Right lobe of liver (tissue), 6 donors: ENCODE data around the gene C6orf132. TPM values are rescaled to one million over a fixed set of nuclear protein-coding genes. Genes with fewer than 3 reads are reported as not detected.

Experiments used
- ATAC-seq, 4 donors: fragments of 200-7000 bp; cut with Tn5 transposase; one replicate each; pipeline ENCODE4 v1.9.1; 2020; ENCODE audit warnings: mild to moderate bottlenecking in 4 of 4, moderate library complexity in 4 of 4
- DNase-seq, 3 donors: peaks; one replicate each; pipeline ENCODE4 v3.0.0-alpha.2; 2020
- H3K27ac ChIP-seq, 3 donors: fragments of 200-600 bp; one replicate each; pipeline ENCODE4 v1.8.0; 2022
- H3K27me3 ChIP-seq, 2 donors: fragments of 200-600 bp; one replicate each; pipeline ENCODE4 v1.8.0; 2022
- H3K36me3 ChIP-seq, 4 donors: fragments of 200-600 bp; sonication (generic) in 1 of 4; one replicate each; pipeline versions ENCODE4 v1.5.1 to v1.8.0; 2017 to 2022; ENCODE audit warnings: control low read depth in 1 of 4
- H3K4me1 ChIP-seq, 4 donors: fragments of 200-600 bp; sonication (generic) in 1 of 4; one replicate each; pipeline versions ENCODE4 v1.5.1 to v1.8.0; 2017 to 2022; ENCODE audit warnings: control low read depth in 1 of 4
- H3K4me3 ChIP-seq, 3 donors: fragments of 200-600 bp; one replicate each; pipeline ENCODE4 v1.8.0; 2022
- H3K9me3 ChIP-seq, 4 donors: fragments of 200-600 bp; sonication (generic) in 1 of 4; one replicate each; pipeline versions ENCODE4 v1.5.1 to v1.8.0; 2017 to 2022; ENCODE audit warnings: control low read depth in 1 of 4
- POLR2A ChIP-seq: fragments of 450-650 bp; IDR thresholded peaks from one replicate; pipeline ENCODE4 v1.6.1; 2017; ENCODE audit warnings: antibody characterized with exemption, mild to moderate bottlenecking
- WGBS: methylation state at CpG from one replicate; pipeline ENCODE4 v1.1.6; 2018; ENCODE audit warnings: low coverage, low lambda C conversion rate; ENCODE audit not compliant: insufficient coverage; ENCODE audit errors: missing lambda C conversion rate; 5-methylcytosine and 5-hydroxymethylcytosine counted together
- intact Hi-C, 2 donors: fragments of 100-400 bp; cut with DNase I; formaldehyde crosslinking; loops; one replicate each; pipeline versions ENCODE4 v1.11.2 to v1.14.1; 2022
- total RNA-seq, 6 experiments: library from RNA; depleted of rRNA in 2 of 6; stranded (reverse); fragments of >200 nt in 2 of 6; fragmentation: NEBNext Ultra II Directional in 3 of 6; extraction: Animal tissue kit (Norgen Biotek cat#: 25700) in 3 of 6; gene quantifications; one replicate each; pipeline versions ENCODE4 v1.1.0 to v1.2.4, GENCODE V29; 2016 to 2023
- TF ChIP-seq, protein P1 (sequence below), 4 donors: fragments of 200-600 bp in 3 of 4; fragments of 450-650 bp in 1 of 4; IDR thresholded peaks; one replicate each; pipeline versions ENCODE4 v1.5.1 to v1.8.0; 2016 to 2022; ENCODE audit warnings: antibody characterized with exemption in 4 of 4, mild to moderate bottlenecking in 2 of 4
- donor health status: DM: no; HTN: yes; CAD: no.
- donor health status: DM: no; HTN: no; CAD: no.
- donor health status: DM: no; HTN: no; CAD: no.
- donor health status: DM: no; HTN: yes; CAD: no.
- donor health status: DM: no; HTN: yes; CAD: no.

The C6orf132 gene
- total RNA-seq, 6 experiments from 2014 or later: 0.07 to 0.74 (median 0.34) TPM

DNA sequence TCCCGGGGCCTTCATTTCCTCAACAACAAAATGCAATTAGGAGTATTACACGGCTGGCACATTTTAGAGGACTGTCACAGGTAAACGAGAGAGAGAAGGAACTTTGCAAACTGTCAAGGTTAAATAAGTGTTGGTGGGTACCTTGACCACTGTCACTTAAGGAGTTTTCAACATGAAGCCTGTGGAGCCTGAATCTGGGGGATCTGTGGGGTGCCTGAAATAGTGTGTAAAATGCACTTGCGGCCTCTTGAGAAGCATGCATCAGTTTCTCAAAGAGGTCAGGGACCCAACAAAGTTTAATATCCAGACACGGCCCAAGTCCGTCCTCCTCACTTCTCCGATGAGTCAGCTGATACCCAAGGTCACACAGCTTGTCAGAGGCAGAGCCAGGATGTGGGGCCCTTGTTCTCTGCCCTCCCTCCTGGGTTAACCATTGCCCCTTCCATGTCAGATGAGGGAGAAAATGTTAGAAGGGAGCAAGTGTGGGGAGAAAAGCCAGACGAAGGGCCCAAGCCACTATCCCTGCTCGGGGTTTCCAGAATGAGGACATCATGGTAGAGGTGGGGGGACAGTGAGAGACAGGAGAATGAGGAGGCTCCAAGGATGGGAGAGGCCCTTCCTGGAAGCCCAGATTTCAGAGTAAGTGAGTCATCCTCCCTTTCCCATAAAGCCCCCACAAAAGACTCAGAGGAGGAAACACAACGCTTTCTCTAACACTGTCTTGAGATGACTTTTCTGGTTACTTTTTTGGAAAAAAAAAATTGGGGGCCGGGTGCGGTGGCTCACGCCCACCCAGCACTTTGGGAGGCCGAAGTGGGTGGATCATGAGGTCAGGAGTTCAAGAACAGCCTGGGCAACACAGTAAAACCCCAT, 42.2 kb downstream of the C6orf132 start:
- DNase-seq: no peak
- WGBS: 58% methylated on average over 13 of the region's 14 CpGs
- no peaks in the 10 kb centered on the region for H3K4me1 ChIP-seq
- no peaks in the 10 kb centered on the region for H3K9me3 ChIP-seq
- intact Hi-C loops: no loop called here
- no peak for TF ChIP-seq POLR2A
- TF ChIP-seq, protein P1, sequence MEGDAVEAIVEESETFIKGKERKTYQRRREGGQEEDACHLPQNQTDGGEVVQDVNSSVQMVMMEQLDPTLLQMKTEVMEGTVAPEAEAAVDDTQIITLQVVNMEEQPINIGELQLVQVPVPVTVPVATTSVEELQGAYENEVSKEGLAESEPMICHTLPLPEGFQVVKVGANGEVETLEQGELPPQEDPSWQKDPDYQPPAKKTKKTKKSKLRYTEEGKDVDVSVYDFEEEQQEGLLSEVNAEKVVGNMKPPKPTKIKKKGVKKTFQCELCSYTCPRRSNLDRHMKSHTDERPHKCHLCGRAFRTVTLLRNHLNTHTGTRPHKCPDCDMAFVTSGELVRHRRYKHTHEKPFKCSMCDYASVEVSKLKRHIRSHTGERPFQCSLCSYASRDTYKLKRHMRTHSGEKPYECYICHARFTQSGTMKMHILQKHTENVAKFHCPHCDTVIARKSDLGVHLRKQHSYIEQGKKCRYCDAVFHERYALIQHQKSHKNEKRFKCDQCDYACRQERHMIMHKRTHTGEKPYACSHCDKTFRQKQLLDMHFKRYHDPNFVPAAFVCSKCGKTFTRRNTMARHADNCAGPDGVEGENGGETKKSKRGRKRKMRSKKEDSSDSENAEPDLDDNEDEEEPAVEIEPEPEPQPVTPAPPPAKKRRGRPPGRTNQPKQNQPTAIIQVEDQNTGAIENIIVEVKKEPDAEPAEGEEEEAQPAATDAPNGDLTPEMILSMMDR (IDR thresholded peaks at IDR 0.05): no peak
- no peaks in the 10 kb centered on the region for H3K36me3 ChIP-seq
- no peak overlapping the region for H3K27ac ChIP-seq
- H3K4me3 ChIP-seq: no peak overlapping the region
- no peaks in the 10 kb centered on the region for H3K27me3 ChIP-seq
- ATAC-seq: no peak

DNA sequence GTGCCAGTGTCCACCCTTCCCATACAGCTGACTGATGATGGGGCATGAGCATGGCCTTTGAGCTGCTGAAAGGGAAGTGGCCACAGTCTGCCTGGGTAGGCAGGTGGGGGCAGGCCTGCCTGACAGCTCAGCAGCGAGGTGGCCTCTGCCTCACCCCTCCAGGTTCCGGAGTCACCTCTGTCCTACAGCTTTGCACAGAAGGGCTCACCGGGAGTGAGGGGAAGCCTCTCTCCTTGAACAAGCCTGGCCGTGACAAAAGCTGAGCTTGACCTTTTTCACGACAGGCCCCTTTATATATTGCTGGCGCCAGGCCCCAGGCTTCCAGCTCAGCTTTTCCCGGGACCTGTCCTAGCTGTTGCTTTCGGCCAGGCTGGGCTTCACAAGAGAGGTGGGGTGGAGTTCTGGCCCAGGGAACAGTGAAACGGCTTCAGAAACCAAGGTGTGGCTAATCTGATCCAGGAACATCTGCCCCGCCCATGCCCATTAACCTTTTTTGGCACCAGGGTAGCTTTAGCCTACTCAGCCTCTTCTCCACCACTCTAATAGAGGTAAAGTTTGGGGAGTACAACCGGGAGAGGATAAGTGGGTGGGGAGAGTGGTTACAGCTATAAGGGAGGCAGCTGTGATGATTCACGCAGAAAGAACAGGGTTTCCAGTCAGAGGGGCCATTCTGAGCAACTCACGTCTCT, 42.9 kb downstream of the C6orf132 start:
- no peak for DNase-seq
- no peaks in the 10 kb centered on the region for H3K9me3 ChIP-seq
- 60% methylated on average over 2 of the region's 13 CpGs for WGBS
- TF ChIP-seq, protein P1 (IDR thresholded peaks at IDR 0.05): no peak
- TF ChIP-seq POLR2A: no peak
- no peaks in the 10 kb centered on the region for H3K27me3 ChIP-seq
- intact Hi-C loops: no loop called here
- no peak for ATAC-seq
- H3K27ac ChIP-seq: no peak overlapping the region
- no peak overlapping the region for H3K4me3 ChIP-seq
- no peaks in the 10 kb centered on the region for H3K4me1 ChIP-seq
- H3K36me3 ChIP-seq: no peaks in the 10 kb centered on the region

GRCh38 chr6:42095776-42096541, 46.5 kb downstream of the C6orf132 start:
- WGBS: 60% methylated on average over 8 of the region's 10 CpGs
- no peaks in the 10 kb centered on the region for H3K9me3 ChIP-seq
- H3K4me1 ChIP-seq: no peaks in the 10 kb centered on the region
- H3K36me3 ChIP-seq: no peaks in the 10 kb centered on the region
- no peak overlapping the region for H3K27ac ChIP-seq
- intact Hi-C loops: no loop called here
- no peak overlapping the region for H3K4me3 ChIP-seq
- ATAC-seq (no peak), DNase-seq (no peak)
- no peak for TF ChIP-seq POLR2A
- TF ChIP-seq, protein P1 (IDR thresholded peaks at IDR 0.05): no peak
- H3K27me3 ChIP-seq: no peaks in the 10 kb centered on the region

DNA sequence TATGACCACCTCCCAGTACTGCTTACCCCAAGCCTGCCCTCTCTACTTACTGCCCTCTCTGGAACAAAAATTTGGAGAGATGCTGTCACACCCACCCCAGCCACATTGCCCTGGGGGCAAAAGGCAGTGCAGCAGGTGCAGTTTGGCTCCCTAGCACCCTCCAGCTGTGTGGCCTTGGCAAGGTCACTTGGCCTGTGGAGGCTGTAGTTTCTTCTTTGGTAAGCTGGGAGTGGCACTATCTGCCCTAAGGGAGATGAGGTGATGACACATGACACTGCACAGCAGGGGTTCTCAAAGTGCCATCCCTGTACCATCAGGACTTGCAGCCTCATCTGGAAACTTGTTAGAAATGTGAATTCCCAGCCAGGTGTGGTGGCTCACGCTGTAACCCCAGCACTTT, 47.3 kb downstream of the C6orf132 start:
- Histone ChIP-seq H3K9me3 (no peaks in the 10 kb centered on the region), H3K27me3 (no peaks in the 10 kb centered on the region), H3K36me3 (no peaks in the 10 kb centered on the region), H3K4me3 (no peak overlapping the region), H3K4me1 (no peaks in the 10 kb centered on the region), H3K27ac (no peak overlapping the region)
- DNase-seq (no peak), ATAC-seq (no peak)
- intact Hi-C loops: no loop called here
- 100% methylated on average over 1 of the region's 1 CpG for WGBS
- TF ChIP-seq, protein P1 (IDR thresholded peaks at IDR 0.05): no peak
- TF ChIP-seq POLR2A: no peak
